ENCODE measurements around the gene PCNX1. TPM values are rescaled to one million over a fixed set of nuclear protein-coding genes. Genes with fewer than 3 reads are reported as not detected.

Gene PCNX1
- total RNA-seq, 2 experiments from 2014 or later: 32.7 to 42.6 TPM

DNA sequence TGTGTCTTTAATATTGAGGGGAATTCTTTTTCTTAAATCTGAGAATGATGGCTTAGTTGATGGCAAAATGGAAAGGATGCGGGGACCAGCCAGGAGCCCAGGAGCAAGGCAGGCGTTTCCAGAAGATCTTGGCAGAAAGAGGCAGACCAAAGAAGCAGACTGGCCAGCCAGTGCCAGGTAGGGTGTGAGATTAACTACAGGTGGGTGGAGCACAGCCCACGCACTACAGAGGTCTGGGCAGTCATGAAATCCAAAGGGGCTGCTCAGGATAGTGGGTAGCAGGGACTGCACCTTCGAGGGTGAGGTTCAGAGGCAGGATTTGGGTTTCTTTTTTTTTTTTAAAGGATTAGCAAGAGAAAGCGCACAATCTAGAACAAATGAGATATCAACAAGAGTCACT lies 17.7 kb upstream of the PCNX1 start:
- Mint-ChIP-seq H3K27ac (no peak overlapping the region), H3K4me3 (no peak overlapping the region)
- POLR2A ChIA-PET: interaction anchor here (1.0 to 9.8 kb wide), 2 partner anchors 11 to 17 kb away, joined by 4 to 163 read pairs; partner anchors contain the start of gene PCNX1

DNA sequence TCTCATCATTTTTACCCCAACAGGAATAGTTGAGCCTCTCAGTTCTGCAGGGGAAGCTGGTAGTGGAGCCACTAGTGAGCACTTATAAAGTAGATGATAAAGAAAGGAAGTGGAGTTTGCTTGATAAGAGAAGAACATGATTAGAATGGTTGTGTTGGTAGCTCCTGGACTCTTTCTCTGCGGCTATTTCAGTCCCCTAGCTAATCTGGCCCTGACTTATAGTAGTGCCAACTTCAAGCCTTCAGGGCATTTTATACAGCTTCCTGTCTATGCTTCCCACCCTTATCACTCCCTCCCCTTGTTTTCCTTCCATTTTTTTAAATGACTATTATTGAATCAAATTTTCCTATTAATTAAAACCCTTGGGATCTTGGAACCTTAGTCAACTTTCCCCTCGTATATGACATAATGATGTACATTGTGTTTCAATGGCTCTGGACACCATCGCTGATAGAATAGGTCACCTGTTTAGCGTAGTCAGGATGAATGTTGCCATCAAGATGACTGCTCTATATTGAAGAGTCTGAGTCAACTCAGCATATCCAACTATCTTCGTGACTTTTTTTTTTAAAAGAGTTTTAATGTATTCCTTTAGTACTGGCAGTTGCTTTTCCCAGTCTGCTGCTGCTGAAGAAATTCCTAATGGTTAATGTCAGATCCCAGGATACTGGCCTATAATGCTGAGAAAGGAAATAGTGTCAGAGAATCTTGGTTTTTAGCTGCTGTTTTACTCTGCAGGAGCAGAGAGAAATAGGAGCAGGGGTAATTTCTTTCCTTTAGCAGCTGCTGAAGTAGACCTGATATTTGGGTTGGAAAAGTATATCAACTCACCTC lies 16.2 kb upstream of the PCNX1 start:
- ATAC-seq (no peak), DNase-seq (no peak)
- ChIA-PET POLR2A (interaction anchor here (1.1 kb wide), 2 partner anchors 10 to 16 kb away, joined by 3 read pairs; partner anchors contain the start of gene PCNX1), CTCF (interaction anchor here (0.8 to 2.4 kb wide), 5 partner anchors 9 to 73 kb away, joined by 3 to 11 read pairs (median 3); no protein-coding TSS in a partner anchor)
- H3K4me1 Mint-ChIP-seq (ENCODE audit: low read depth): peaks cover 62% of the 10 kb centered on the region
- TF ChIP-seq, protein P1, sequence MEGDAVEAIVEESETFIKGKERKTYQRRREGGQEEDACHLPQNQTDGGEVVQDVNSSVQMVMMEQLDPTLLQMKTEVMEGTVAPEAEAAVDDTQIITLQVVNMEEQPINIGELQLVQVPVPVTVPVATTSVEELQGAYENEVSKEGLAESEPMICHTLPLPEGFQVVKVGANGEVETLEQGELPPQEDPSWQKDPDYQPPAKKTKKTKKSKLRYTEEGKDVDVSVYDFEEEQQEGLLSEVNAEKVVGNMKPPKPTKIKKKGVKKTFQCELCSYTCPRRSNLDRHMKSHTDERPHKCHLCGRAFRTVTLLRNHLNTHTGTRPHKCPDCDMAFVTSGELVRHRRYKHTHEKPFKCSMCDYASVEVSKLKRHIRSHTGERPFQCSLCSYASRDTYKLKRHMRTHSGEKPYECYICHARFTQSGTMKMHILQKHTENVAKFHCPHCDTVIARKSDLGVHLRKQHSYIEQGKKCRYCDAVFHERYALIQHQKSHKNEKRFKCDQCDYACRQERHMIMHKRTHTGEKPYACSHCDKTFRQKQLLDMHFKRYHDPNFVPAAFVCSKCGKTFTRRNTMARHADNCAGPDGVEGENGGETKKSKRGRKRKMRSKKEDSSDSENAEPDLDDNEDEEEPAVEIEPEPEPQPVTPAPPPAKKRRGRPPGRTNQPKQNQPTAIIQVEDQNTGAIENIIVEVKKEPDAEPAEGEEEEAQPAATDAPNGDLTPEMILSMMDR (IDR thresholded peaks at IDR 0.05): no peak
- H3K9me3 Mint-ChIP-seq: no peaks in the 10 kb centered on the region
- no peak overlapping the region for H3K4me3 Mint-ChIP-seq
- H3K36me3 Mint-ChIP-seq (ENCODE audit: low read depth): no peaks in the 10 kb centered on the region
- H3K27me3 Mint-ChIP-seq: no peaks in the 10 kb centered on the region
- no peak overlapping the region for H3K27ac Mint-ChIP-seq
- intact Hi-C loops (cut with micrococcal nuclease): no loop called here

More for the DNA sequence above, 17.7 kb upstream of the PCNX1 start:
- intact Hi-C loops (cut with micrococcal nuclease): no loop called here
- CTCF ChIA-PET: interaction anchor here (0.9 to 7.9 kb wide), 4 partner anchors 12 to 165 kb away, joined by 3 to 93 read pairs (median 24); partner anchors contain the start of gene PCNX1
- Mint-ChIP-seq H3K27me3 (no peaks in the 10 kb centered on the region), H3K36me3 (ENCODE audit: low read depth) (no peaks in the 10 kb centered on the region), H3K4me1 (ENCODE audit: low read depth) (peaks cover 73% of the 10 kb centered on the region), H3K9me3 (no peaks in the 10 kb centered on the region)
- TF ChIP-seq, protein P1 (IDR thresholded peaks at IDR 0.05): no peak
- DNase-seq: no peak
- no peak for ATAC-seq

DNA sequence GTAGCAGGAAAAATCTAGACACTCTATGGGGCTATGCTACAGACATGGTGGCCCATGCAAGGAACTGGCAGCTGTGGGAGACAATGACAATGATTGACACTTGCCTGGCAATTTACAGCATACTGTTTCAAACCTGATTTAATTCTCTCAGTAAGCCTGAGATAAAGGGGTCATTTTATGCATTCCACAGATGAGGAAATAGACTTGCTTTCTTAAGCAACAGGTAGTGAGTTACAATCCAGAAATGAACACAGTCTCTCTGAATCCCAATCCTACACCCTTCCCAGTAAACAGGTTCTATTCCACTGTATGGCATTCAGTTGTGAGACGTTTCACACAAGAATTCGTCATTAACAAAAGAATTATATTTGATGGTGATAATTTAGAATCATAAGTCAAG lies 15.5 kb upstream of the PCNX1 start:
- Mint-ChIP-seq H3K36me3 (ENCODE audit: low read depth) (no peaks in the 10 kb centered on the region), H3K27me3 (peaks cover 1% of the 10 kb centered on the region), H3K4me1 (ENCODE audit: low read depth) (peaks cover 55% of the 10 kb centered on the region), H3K27ac (no peak overlapping the region), H3K4me3 (no peak overlapping the region), H3K9me3 (peaks cover 3% of the 10 kb centered on the region)
- intact Hi-C loops (cut with micrococcal nuclease): no loop called here
- no peak for ATAC-seq
- DNase-seq: no peak
- CTCF ChIA-PET: interaction anchor here (0.9 to 5.4 kb wide), 4 partner anchors 14 to 73 kb away, joined by 3 to 37 read pairs (median 8); partner anchors contain the start of gene PCNX1
- POLR2A ChIA-PET: interaction anchor here (0.7 to 1.1 kb wide), 2 partner anchors 9 to 15 kb away, joined by 3 read pairs; partner anchors contain the start of gene PCNX1
- TF ChIP-seq, protein P1 (IDR thresholded peaks at IDR 0.05): no peak

DNA sequence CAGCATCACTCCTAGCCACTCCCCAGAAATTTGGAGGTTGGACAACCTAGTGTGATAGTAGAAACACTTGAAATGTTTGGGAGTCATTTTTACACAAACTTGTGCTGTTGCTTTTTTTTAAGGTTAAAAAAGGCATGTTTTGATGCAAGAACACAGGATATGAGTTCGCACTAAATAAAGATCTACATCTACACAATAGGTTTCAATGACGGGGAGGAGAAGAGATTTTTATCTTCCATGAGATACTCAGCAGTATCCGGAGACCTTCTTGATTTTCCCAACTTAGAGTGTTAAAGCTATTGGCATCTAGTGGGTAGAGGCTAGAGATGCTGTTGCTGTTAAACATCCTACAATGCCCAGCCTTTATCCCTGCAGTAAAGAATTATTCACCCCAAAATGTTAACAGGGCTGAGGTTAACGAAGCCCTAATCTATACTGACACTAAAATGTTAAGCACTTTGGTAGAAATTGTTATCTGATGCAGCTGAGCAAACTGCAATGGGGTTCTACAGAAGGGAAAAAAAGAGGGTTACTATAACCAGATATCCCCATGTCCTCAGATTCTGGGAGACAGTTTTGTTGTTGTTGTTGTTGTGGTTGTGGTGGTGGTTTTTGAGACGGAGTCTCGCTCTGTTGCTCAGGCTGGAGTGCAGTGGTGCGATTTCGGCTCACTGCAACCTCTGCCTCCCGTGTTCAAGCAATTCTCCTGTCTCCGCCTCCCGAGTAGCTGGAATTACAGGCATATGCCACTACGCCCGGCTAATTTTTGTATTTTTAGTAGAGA lies 14.0 kb upstream of the PCNX1 start:
- ATAC-seq (no peak), DNase-seq (no peak)
- Mint-ChIP-seq H3K4me3 (peak overlapping the region; percentile 14), H3K36me3 (ENCODE audit: low read depth) (no peaks in the 10 kb centered on the region), H3K27ac (peak overlapping the region; percentile 20), H3K9me3 (peaks cover 3% of the 10 kb centered on the region), H3K27me3 (peaks cover 1% of the 10 kb centered on the region), H3K4me1 (ENCODE audit: low read depth) (peaks cover 48% of the 10 kb centered on the region)
- ChIA-PET POLR2A (interaction anchor here (0.6 to 2.4 kb wide), 5 partner anchors 8 to 20 kb away, joined by 3 to 13 read pairs (median 3); partner anchors contain the start of gene PCNX1), CTCF (interaction anchor here (0.9 to 5.4 kb wide), 4 partner anchors 11 to 79 kb away, joined by 3 to 37 read pairs (median 4); partner anchors contain the start of gene PCNX1)
- TF ChIP-seq, protein P1 (IDR thresholded peaks at IDR 0.05): no peak
- intact Hi-C loops (cut with micrococcal nuclease): no loop called here

Measured in activated CD8-positive, alpha-beta T cell treated with anti-CD3 and anti-CD28 coated beads for 36 hours (primary cell).